A549 treated with AZD9567 at 1 μM for 4 hours (cell line): Measurements from ENCODE around the gene ARHGEF3. TPM values are rescaled to one million over a fixed set of nuclear protein-coding genes. Genes with fewer than 3 reads are reported as not detected.

Source experiments
- total RNA-seq: library from RNA; stranded (reverse); fragments of 200-300 nt; extraction: Qiagen RNA extraction; gene quantifications from 5 replicates; pipeline ENCODE4 v1.2.3, GENCODE V29; 2022; ENCODE audit not compliant: insufficient read depth

Gene ARHGEF3, protein sequence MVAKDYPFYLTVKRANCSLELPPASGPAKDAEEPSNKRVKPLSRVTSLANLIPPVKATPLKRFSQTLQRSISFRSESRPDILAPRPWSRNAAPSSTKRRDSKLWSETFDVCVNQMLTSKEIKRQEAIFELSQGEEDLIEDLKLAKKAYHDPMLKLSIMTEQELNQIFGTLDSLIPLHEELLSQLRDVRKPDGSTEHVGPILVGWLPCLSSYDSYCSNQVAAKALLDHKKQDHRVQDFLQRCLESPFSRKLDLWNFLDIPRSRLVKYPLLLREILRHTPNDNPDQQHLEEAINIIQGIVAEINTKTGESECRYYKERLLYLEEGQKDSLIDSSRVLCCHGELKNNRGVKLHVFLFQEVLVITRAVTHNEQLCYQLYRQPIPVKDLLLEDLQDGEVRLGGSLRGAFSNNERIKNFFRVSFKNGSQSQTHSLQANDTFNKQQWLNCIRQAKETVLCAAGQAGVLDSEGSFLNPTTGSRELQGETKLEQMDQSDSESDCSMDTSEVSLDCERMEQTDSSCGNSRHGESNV
- total RNA-seq: 6.6 to 10.3 TPM (median 8.2 TPM) in 5 replicates

DNA sequence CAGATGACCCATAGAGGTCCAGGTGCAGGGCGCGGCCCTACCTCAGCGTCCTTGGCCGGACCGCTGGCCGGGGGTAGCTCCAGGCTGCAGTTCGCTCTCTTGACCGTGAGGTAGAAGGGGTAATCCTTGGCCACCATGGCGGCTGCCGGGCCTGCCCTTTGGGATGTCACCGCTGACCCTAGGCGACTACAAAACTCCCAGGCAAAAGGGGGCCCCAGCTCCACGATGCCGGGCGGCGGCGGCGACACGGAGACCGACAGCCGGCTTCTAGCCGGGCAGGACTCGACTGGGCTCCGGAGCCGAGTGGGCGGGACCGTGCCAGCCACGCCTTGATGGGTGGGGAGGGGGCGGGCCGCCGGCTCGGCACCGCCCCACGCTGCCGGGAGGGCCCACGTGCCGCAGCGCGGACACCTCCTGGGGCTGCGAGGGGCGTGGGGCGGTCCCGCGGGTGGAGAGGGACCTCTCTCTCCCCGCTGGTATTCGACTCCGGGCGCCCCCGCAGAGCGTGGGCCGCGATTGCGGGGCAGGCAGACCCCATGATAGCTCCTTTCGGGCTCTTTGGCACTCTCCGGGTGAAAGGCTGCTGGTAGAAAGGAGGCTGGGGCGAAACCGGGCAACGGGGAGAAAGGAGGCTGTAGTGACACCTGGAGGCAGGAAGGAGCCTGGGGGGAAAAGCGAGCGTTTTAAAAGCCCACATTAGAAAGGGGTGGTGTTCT lies at the start of gene ARHGEF3:
Gene ARHGEF3 (minus strand): TSS at position 288 of the 716 bp plus-strand sequence. CDS start 151 bp downstream, at position 137.

DNA sequence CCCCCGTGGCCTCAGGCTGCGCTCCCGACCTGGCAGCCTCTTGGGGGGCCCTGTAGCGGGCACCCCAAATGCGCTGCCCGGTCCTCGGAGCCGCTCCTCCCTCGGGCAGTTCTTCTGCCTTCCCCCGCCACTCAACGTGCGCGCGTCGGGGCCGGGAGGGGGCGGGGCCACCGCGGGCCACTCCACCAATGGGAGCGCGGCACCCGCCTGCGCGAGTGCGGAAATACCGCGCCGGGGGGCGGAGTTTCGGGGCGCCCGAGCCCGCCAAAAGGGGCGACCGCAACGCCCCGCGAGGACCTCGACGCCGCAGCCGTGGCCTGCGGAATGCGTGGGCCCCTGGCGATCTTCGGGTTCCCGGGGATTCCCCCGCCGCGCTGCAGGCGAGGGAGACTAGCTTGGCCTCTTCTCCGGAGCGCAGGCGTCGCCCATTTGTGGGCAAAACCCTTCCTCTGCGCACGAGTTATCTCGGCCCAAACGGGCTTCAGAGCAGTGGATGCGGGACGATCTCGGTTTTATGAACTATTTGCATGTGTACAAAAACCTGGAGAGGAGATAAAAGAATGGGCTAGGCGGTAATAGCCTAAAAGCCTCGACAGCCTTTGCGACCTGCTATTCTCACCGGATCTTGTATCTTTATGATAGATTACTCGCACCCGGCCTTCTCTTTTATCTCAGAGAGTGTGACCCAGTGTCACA lies 118.5 kb downstream of the ARHGEF3 start, which contains the start of gene TASOR:
Gene TASOR (minus strand): TSS at position 144 of the 696 bp plus-strand sequence. CDS start 259 bp downstream, outside the sequence.

Other genes with a start within 250 kb of the ARHGEF3 start
- gene CCDC66, start 244.8 kb downstream of the ARHGEF3 start, total RNA-seq: 4.3 to 7.9 TPM (median 5.8 TPM) in 5 replicates
- gene TASOR, start 118.7 kb downstream of the ARHGEF3 start, total RNA-seq: 15.8 to 32.7 TPM (median 18.6 TPM) in 5 replicates